NCI-H526 treated with DMSO at 0.1 percent for 48 hours (cell line): ENCODE measurements around the gene GNG7.
"Not testable (repeated sequence)": the region's sequence is repeated elsewhere in the genome, so short reads cannot be mapped to it uniquely, and the experiment has no call there.

Source experiments
- DNase-seq: peaks from one replicate; lab custom pipeline; 2025; lab: John Stamatoyannopoulos, UW

The GNG7 gene

GRCh38 chr19:2511570-2511969 is 190.9 kb downstream of the GNG7 start:
- DNase-seq, result no peak

- no peak for DNase-seq
These were observed 193.4 kb downstream of the GNG7 start for GRCh38 chr19:2509096-2509495.

- DNase-seq, result peak; percentile 9
These were observed 195.4 kb downstream of the GNG7 start for GRCh38 chr19:2507109-2507508.

GRCh38 chr19:2506656-2507055 is 195.8 kb downstream of the GNG7 start:
- not testable (repeated sequence) for DNase-seq

- no peak for DNase-seq
These were observed 198.9 kb downstream of the GNG7 start for GRCh38 chr19:2503521-2504109.

- DNase-seq, result no peak
These were observed 201.6 kb downstream of the GNG7 start for GRCh38 chr19:2500841-2501261.

- no peak for DNase-seq
These were observed 202.3 kb downstream of the GNG7 start for GRCh38 chr19:2500156-2500555.

GRCh38 chr19:2497186-2497585 is 205.3 kb downstream of the GNG7 start:
- no peak for DNase-seq

GRCh38 chr19:2495651-2496316 is 206.7 kb downstream of the GNG7 start:
- no peak for DNase-seq

- no peak for DNase-seq
These were observed 207.3 kb downstream of the GNG7 start for GRCh38 chr19:2495130-2495641.

GRCh38 chr19:2494447-2495129 is 207.9 kb downstream of the GNG7 start:
- DNase-seq, result no peak

- DNase-seq, result no peak
These were observed 208.4 kb downstream of the GNG7 start for GRCh38 chr19:2494084-2494446.

GRCh38 chr19:2493448-2493847 is 209.0 kb downstream of the GNG7 start:
- DNase-seq, result not testable (repeated sequence)

GRCh38 chr19:2492870-2493269 is 209.6 kb downstream of the GNG7 start:
- no peak for DNase-seq

- DNase-seq, result no peak
These were observed 211.2 kb downstream of the GNG7 start for GRCh38 chr19:2491130-2491801.

- no peak for DNase-seq
These were observed 211.8 kb downstream of the GNG7 start for GRCh38 chr19:2490659-2491058.

- DNase-seq, result no peak
These were observed 213.4 kb downstream of the GNG7 start for GRCh38 chr19:2488942-2489731.

GRCh38 chr19:2488405-2488941 is 214.0 kb downstream of the GNG7 start:
- no peak for DNase-seq

GRCh38 chr19:2487842-2488241 is 214.7 kb downstream of the GNG7 start:
- no peak for DNase-seq

- DNase-seq, result no peak
These were observed 215.4 kb downstream of the GNG7 start for GRCh38 chr19:2487090-2487489.

- DNase-seq, result no peak
These were observed 217.1 kb downstream of the GNG7 start for GRCh38 chr19:2485428-2485827.
